HEK293 (cell line): Measurements from ENCODE around the gene ATE1.

Source experiments
- BCL11A ChIP-seq: fragments of 450-650 bp; formaldehyde crosslinking; IDR thresholded peaks from 2 replicates; pipeline ENCODE4 v1.5.1; 2016; ENCODE audit warnings: low read depth, missing biosample characterization, missing genetic modification characterization
- GLI4 ChIP-seq: fragments of 450-650 bp; formaldehyde crosslinking; IDR thresholded peaks from 2 replicates; pipeline ENCODE4 v1.5.1; 2016; ENCODE audit warnings: missing biosample characterization, missing genetic modification characterization
- GLIS1 ChIP-seq: fragments of 450-650 bp; formaldehyde crosslinking; IDR thresholded peaks from 2 replicates; pipeline ENCODE4 v1.5.1; 2016; ENCODE audit warnings: missing biosample characterization, missing genetic modification characterization
- GLIS2 ChIP-seq: fragments of 450-650 bp; formaldehyde crosslinking; IDR thresholded peaks from 2 replicates; pipeline ENCODE4 v1.5.1; 2016; ENCODE audit warnings: missing biosample characterization, missing genetic modification characterization
- HOXD13 ChIP-seq: sonication (generic); formaldehyde crosslinking; IDR thresholded peaks from 2 replicates; pipeline ENCODE4 v1.8.0; 2022; ENCODE audit warnings: missing genetic modification reagents, borderline replicate concordance
- KLF1 ChIP-seq: fragments of 450-650 bp; formaldehyde crosslinking; IDR thresholded peaks from 2 replicates; pipeline ENCODE4 v1.5.1; 2016; ENCODE audit warnings: missing biosample characterization, missing genetic modification characterization
- OVOL3 ChIP-seq: fragments of 450-650 bp; formaldehyde crosslinking; IDR thresholded peaks from 2 replicates; pipeline ENCODE4 v1.5.1; 2016; ENCODE audit warnings: missing biosample characterization, missing genetic modification characterization
- SCRT1 ChIP-seq: fragments of 450-650 bp; formaldehyde crosslinking; IDR thresholded peaks from 2 replicates; pipeline ENCODE4 v1.5.1; 2016; ENCODE audit warnings: missing biosample characterization, missing genetic modification characterization, borderline replicate concordance
- YY2 ChIP-seq: fragments of 450-650 bp; formaldehyde crosslinking; IDR thresholded peaks from 2 replicates; pipeline ENCODE4 v1.5.1; 2016; ENCODE audit warnings: missing biosample characterization, missing genetic modification characterization
- ZBTB10 ChIP-seq: fragments of 450-650 bp; formaldehyde crosslinking; IDR thresholded peaks from 2 replicates; pipeline ENCODE4 v1.5.1; 2016; ENCODE audit warnings: missing biosample characterization, missing genetic modification characterization
- ZBTB8A ChIP-seq: fragments of 450-650 bp; formaldehyde crosslinking; IDR thresholded peaks from 2 replicates; pipeline ENCODE4 v1.5.1; 2016; ENCODE audit warnings: missing biosample characterization, missing genetic modification characterization
- ZFP3 ChIP-seq: fragments of 450-650 bp; formaldehyde crosslinking; IDR thresholded peaks from 2 replicates; pipeline ENCODE4 v1.5.1; 2016; ENCODE audit warnings: low read depth, missing biosample characterization, missing genetic modification characterization
- ZFP69B ChIP-seq: fragments of 450-650 bp; formaldehyde crosslinking; IDR thresholded peaks from 2 replicates; pipeline ENCODE4 v1.5.1; 2016; ENCODE audit warnings: missing biosample characterization, missing genetic modification characterization
- ZNF174 ChIP-seq: fragments of 450-650 bp; formaldehyde crosslinking; IDR thresholded peaks from 2 replicates; pipeline ENCODE4 v1.5.0; 2017; ENCODE audit warnings: missing biosample characterization, mild to moderate bottlenecking, missing genetic modification characterization
- ZNF223 ChIP-seq: fragments of 450-650 bp; formaldehyde crosslinking; IDR thresholded peaks from 2 replicates; pipeline ENCODE4 v1.5.1; 2016; ENCODE audit warnings: missing biosample characterization, missing genetic modification characterization
- ZNF311 ChIP-seq: fragments of 450-650 bp; formaldehyde crosslinking; IDR thresholded peaks from 2 replicates; pipeline ENCODE4 v1.5.1; 2017; ENCODE audit warnings: missing biosample characterization, missing genetic modification characterization, borderline replicate concordance
- ZNF354C ChIP-seq: fragments of 450-650 bp; formaldehyde crosslinking; IDR thresholded peaks from 2 replicates; pipeline ENCODE4 v1.5.1; 2016; ENCODE audit warnings: missing biosample characterization, missing genetic modification characterization, low read depth, borderline replicate concordance
- ZNF362 ChIP-seq: fragments of 450-650 bp; formaldehyde crosslinking; IDR thresholded peaks from 2 replicates; pipeline ENCODE4 v1.5.1; 2016; ENCODE audit warnings: missing biosample characterization, missing genetic modification characterization
- ZNF433 ChIP-seq: fragments of 450-650 bp; formaldehyde crosslinking; IDR thresholded peaks from 2 replicates; pipeline ENCODE4 v1.5.1; 2016; ENCODE audit warnings: missing biosample characterization, missing genetic modification characterization, low read depth
- ZNF510 ChIP-seq: fragments of 450-650 bp; formaldehyde crosslinking; IDR thresholded peaks from 2 replicates; pipeline ENCODE4 v1.5.1; 2018; ENCODE audit warnings: mild to moderate bottlenecking, missing genetic modification characterization, missing biosample characterization; ENCODE audit not compliant: insufficient replicate concordance
- ZNF558 ChIP-seq: fragments of 450-650 bp; formaldehyde crosslinking; IDR thresholded peaks from 2 replicates; pipeline ENCODE4 v1.5.1; 2016; ENCODE audit warnings: missing biosample characterization, missing genetic modification characterization
- ZNF596 ChIP-seq: fragments of 450-650 bp; IDR thresholded peaks from 2 replicates; pipeline ENCODE4 v1.5.0; 2018; ENCODE audit warnings: missing biosample characterization, mild to moderate bottlenecking, missing genetic modification characterization, moderate library complexity
- ZNF621 ChIP-seq: fragments of 450-650 bp; formaldehyde crosslinking; IDR thresholded peaks from 2 replicates; pipeline ENCODE4 v1.5.1; 2017; ENCODE audit warnings: missing biosample characterization, missing genetic modification characterization
- ZNF658 ChIP-seq: fragments of 450-650 bp; formaldehyde crosslinking; IDR thresholded peaks from 2 replicates; pipeline ENCODE4; 2016; ENCODE audit warnings: missing biosample characterization, missing genetic modification characterization
- ZNF76 ChIP-seq: fragments of 450-650 bp; formaldehyde crosslinking; IDR thresholded peaks from 2 replicates; pipeline ENCODE4; 2016; ENCODE audit warnings: low read depth, missing biosample characterization, missing genetic modification characterization, borderline replicate concordance
- ZNF830 ChIP-seq: fragments of 450-650 bp; IDR thresholded peaks from 2 replicates; pipeline ENCODE4 v1.5.0; 2018; ENCODE audit warnings: missing biosample characterization, missing genetic modification characterization, low read depth, mild to moderate bottlenecking, moderate library complexity
- ZSCAN16 ChIP-seq: fragments of 450-650 bp; formaldehyde crosslinking; IDR thresholded peaks from 2 replicates; pipeline ENCODE4 v1.5.1; 2016; ENCODE audit warnings: missing biosample characterization, missing genetic modification characterization
- TF ChIP-seq, protein P1 (sequence below): fragments of 450-650 bp; formaldehyde crosslinking; IDR thresholded peaks from 2 replicates; pipeline ENCODE4 v1.5.1; 2016; ENCODE audit warnings: missing biosample characterization, missing genetic modification characterization
- TF ChIP-seq, protein P2 (sequence below): fragments of 450-650 bp; formaldehyde crosslinking; IDR thresholded peaks from 2 replicates; pipeline ENCODE4 v1.5.1; 2017; ENCODE audit warnings: missing biosample characterization, missing genetic modification characterization
- TF ChIP-seq, protein P3 (sequence below): fragments of 450-650 bp; formaldehyde crosslinking; IDR thresholded peaks from 2 replicates; pipeline ENCODE4 v1.5.1; 2016; ENCODE audit warnings: missing biosample characterization, missing genetic modification characterization

The ATE1 gene

GRCh38 chr10:121822724-121823123 is 105.1 kb downstream of the ATE1 start (continued):
- TF ChIP-seq, protein P1, sequence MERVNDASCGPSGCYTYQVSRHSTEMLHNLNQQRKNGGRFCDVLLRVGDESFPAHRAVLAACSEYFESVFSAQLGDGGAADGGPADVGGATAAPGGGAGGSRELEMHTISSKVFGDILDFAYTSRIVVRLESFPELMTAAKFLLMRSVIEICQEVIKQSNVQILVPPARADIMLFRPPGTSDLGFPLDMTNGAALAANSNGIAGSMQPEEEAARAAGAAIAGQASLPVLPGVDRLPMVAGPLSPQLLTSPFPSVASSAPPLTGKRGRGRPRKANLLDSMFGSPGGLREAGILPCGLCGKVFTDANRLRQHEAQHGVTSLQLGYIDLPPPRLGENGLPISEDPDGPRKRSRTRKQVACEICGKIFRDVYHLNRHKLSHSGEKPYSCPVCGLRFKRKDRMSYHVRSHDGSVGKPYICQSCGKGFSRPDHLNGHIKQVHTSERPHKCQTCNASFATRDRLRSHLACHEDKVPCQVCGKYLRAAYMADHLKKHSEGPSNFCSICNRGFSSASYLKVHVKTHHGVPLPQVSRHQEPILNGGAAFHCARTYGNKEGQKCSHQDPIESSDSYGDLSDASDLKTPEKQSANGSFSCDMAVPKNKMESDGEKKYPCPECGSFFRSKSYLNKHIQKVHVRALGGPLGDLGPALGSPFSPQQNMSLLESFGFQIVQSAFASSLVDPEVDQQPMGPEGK (tag by site-specific recombination), result no peak
- TF ChIP-seq ZNF223 (tag by site-specific recombination), result no peak
- TF ChIP-seq YY2, result 0 out of 2 replicates have a peak, but pooled peaks have one; percentile 28
- TF ChIP-seq ZNF362, result no peak
- no peak for TF ChIP-seq ZBTB10 (tag by site-specific recombination)
- TF ChIP-seq GLI4 (tag by site-specific recombination), result no peak
- TF ChIP-seq, protein P2, sequence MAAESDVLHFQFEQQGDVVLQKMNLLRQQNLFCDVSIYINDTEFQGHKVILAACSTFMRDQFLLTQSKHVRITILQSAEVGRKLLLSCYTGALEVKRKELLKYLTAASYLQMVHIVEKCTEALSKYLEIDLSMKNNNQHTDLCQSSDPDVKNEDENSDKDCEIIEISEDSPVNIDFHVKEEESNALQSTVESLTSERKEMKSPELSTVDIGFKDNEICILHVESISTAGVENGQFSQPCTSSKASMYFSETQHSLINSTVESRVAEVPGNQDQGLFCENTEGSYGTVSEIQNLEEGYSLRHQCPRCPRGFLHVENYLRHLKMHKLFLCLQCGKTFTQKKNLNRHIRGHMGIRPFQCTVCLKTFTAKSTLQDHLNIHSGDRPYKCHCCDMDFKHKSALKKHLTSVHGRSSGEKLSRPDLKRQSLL (tag by site-specific recombination), result no peak
- no peak for TF ChIP-seq ZNF830 (tag by site-specific recombination)
- no peak for TF ChIP-seq ZNF621 (tag by site-specific recombination)
- no peak for TF ChIP-seq ZSCAN16 (tag by site-specific recombination)
- TF ChIP-seq GLIS2 (tag by site-specific recombination), result no peak
- no peak for TF ChIP-seq ZNF76 (tag by site-specific recombination)
- TF ChIP-seq OVOL3 (tag by site-specific recombination), result no peak
- no peak for TF ChIP-seq ZNF596 (tag by site-specific recombination)
- no peak for TF ChIP-seq ZFP3
- no peak for TF ChIP-seq ZNF510 (tag by site-specific recombination)
- 0 out of 2 replicates have a peak, but pooled peaks have one; percentile 32 for TF ChIP-seq BCL11A
- TF ChIP-seq ZNF174 (tag by site-specific recombination), result no peak
- no peak for TF ChIP-seq ZNF558 (tag by site-specific recombination)
- TF ChIP-seq ZNF354C (tag by site-specific recombination), result no peak
- TF ChIP-seq HOXD13 (CRISPR knock-in tag), result no peak
- TF ChIP-seq ZNF311 (tag by site-specific recombination), result no peak
- TF ChIP-seq GLIS1, result no peak; the same call in 1 of the 2 replicates
- TF ChIP-seq SCRT1 (tag by site-specific recombination), result no peak
- no peak for TF ChIP-seq ZNF433 (tag by site-specific recombination)
- TF ChIP-seq KLF1 (tag by site-specific recombination), result no peak
- TF ChIP-seq, protein P3, sequence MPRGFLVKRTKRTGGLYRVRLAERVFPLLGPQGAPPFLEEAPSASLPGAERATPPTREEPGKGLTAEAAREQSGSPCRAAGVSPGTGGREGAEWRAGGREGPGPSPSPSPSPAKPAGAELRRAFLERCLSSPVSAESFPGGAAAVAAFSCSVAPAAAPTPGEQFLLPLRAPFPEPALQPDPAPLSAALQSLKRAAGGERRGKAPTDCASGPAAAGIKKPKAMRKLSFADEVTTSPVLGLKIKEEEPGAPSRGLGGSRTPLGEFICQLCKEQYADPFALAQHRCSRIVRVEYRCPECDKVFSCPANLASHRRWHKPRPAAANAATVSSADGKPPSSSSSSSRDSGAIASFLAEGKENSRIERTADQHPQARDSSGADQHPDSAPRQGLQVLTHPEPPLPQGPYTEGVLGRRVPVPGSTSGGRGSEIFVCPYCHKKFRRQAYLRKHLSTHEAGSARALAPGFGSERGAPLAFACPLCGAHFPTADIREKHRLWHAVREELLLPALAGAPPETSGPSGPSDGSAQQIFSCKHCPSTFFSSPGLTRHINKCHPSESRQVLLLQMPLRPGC, result no peak
- TF ChIP-seq ZFP69B (tag by site-specific recombination), result no peak
- TF ChIP-seq ZNF658 (tag by site-specific recombination), result no peak
- no peak for TF ChIP-seq ZBTB8A (tag by site-specific recombination)
